Brain microvascular endothelial cell (primary cell): ENCODE measurements around the gene DAAM1.

Experiments
- DNase-seq: peaks from one replicate; pipeline ENCODE4 v3.0.0-alpha.2; 2020
- H3K27ac ChIP-seq: fragments of 250-450 bp; sonication (Bioruptor Pico); 2 replicates; pipeline ENCODE4 v1.5.1; 2020; ENCODE audit warnings: mild to moderate bottlenecking, moderate library complexity
- H3K27me3 ChIP-seq: fragments of 250-450 bp; sonication (Bioruptor Pico); replicated peaks from 2 replicates; pipeline ENCODE4 v1.5.1; 2020; ENCODE audit warnings: mild to moderate bottlenecking
- H3K36me3 ChIP-seq: fragments of 250-450 bp; sonication (Bioruptor Pico); replicated peaks from 2 replicates; pipeline ENCODE4 v1.5.1; 2020; ENCODE audit warnings: mild to moderate bottlenecking
- H3K4me3 ChIP-seq: 2 replicates; pipeline ENCODE4 v1.5.1; 2011; ENCODE audit warnings: low read depth, mild to moderate bottlenecking, control low read depth, low read length, moderate library complexity
- in situ Hi-C: cut with HindIII; loops from 2 replicates; pipeline ENCODE4 v1.10.0; 2017; ENCODE audit warnings: low sequenced_read_pairs, low pct_ligation_motif_present
- TF ChIP-seq, protein P1 (sequence below): IDR thresholded peaks from 2 replicates; pipeline ENCODE4 v1.5.1; 2011; ENCODE audit warnings: low read depth, mild to moderate bottlenecking, moderate library complexity, low read length, control low read depth, inconsistent platforms; ENCODE audit errors: missing control alignments

The DAAM1 gene

GRCh38 chr14:59283361-59283760 lies 94.9 kb downstream of the DAAM1 start:
- Histone ChIP-seq H3K27ac (no peak overlapping the region), H3K36me3 (no peaks in the 10 kb centered on the region), H3K4me3 (no peak overlapping the region), H3K27me3 (no peaks in the 10 kb centered on the region)
- in situ Hi-C loops = no loop called here
- DNase-seq = no peak
- TF ChIP-seq, protein P1, sequence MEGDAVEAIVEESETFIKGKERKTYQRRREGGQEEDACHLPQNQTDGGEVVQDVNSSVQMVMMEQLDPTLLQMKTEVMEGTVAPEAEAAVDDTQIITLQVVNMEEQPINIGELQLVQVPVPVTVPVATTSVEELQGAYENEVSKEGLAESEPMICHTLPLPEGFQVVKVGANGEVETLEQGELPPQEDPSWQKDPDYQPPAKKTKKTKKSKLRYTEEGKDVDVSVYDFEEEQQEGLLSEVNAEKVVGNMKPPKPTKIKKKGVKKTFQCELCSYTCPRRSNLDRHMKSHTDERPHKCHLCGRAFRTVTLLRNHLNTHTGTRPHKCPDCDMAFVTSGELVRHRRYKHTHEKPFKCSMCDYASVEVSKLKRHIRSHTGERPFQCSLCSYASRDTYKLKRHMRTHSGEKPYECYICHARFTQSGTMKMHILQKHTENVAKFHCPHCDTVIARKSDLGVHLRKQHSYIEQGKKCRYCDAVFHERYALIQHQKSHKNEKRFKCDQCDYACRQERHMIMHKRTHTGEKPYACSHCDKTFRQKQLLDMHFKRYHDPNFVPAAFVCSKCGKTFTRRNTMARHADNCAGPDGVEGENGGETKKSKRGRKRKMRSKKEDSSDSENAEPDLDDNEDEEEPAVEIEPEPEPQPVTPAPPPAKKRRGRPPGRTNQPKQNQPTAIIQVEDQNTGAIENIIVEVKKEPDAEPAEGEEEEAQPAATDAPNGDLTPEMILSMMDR = no peak

DNA sequence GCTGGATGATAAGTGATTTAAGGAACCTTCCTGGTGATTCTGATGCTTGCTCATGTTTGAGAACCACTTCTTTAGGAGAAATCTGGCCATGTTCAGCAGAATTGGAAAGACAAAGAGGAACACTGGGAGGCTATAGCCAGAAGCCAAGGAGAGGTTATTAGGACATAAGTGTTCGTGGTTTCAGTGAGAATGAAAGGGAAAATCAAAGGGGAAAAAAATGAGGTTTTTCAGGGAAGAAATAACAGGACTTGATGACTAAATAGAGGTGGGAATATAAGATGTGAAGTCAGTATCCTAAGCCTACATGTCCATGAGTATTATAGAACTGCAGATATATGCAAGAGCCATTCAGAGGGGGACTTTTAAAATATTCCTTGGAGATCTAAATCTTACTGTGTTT lies 95.6 kb downstream of the DAAM1 start:
- in situ Hi-C loops = no loop called here
- DNase-seq = no peak
- Histone ChIP-seq H3K27ac (no peak overlapping the region), H3K36me3 (no peaks in the 10 kb centered on the region), H3K27me3 (no peaks in the 10 kb centered on the region), H3K4me3 (no peak overlapping the region)
- TF ChIP-seq, protein P1 = no peak

GRCh38 chr14:59292028-59292427 lies 103.6 kb downstream of the DAAM1 start:
- no peaks in the 10 kb centered on the region for H3K27me3 ChIP-seq
- no peak overlapping the region for H3K27ac ChIP-seq
- in situ Hi-C loops = no loop called here
- no peak for DNase-seq
- no peak overlapping the region for H3K4me3 ChIP-seq
- TF ChIP-seq, protein P1 = no peak
- no peaks in the 10 kb centered on the region for H3K36me3 ChIP-seq

DNA sequence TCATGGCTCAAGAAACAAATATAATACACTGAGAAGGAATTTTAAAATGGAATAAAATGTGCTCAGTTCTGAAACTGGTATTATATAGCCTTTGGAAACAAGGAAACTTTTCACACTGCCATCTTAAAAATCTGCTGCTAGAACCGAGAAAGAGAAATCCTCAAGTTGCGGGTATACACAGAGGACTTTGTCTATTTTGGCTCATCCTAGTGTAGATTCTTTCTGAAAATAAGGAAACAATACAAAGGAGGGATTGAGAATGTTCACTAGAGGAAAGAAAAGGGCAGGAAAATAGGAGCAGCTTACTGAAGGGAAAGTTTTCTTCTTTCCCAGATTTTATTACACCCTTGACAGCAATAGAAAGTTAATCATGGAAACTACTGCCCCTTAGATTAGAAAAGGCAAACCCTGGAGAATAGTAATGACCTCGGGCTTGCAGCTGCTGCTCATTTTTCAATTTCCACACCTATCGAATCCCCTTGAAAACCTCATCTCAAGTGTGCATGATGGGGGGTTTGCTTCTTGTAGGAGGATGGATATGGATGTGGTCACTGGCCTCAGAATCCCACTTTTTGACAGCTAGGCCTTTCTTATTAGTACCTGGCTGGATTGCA lies 104.6 kb downstream of the DAAM1 start:
- H3K36me3 ChIP-seq = no peaks in the 10 kb centered on the region
- H3K27ac ChIP-seq = no peak overlapping the region
- DNase-seq = no peak
- no peak overlapping the region for H3K4me3 ChIP-seq
- TF ChIP-seq, protein P1 = no peak
- in situ Hi-C loops = no loop called here
- H3K27me3 ChIP-seq = no peaks in the 10 kb centered on the region

DNA sequence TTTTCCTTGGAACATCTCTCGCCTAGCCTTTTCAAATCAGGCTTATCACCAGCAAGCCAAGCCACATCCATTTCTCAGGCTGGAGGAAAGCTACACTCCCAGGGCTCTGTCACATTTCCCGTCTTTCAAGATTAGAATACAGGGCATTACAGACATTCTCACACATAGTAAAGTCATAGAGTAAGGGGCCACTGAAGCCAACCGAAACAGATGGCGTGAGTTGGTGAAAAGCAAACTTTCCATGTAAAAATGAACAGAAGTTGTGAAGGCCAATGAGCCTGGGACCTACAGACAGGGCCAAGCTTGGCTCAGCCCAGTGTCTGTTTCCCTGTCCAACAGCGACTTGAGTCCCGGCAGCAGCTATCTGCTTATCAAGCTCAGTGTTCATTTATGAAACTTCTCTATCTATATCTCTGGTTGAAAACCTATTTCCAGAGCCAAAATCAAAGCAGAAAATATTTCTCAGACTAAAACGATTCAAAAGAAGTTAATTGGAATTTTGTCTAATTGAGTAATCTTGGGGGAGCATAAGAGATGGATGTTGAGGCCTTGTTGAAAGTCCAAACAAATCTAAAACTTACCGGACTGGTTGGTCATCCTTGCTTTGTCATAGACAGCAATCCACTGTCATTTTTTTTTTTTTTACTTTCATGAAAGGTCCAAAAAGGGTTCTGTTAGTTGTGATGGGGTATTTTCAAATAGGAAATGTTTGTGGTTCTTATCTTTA lies 105.6 kb downstream of the DAAM1 start:
- in situ Hi-C loops = no loop called here
- no peak overlapping the region for H3K4me3 ChIP-seq
- H3K27me3 ChIP-seq = no peaks in the 10 kb centered on the region
- TF ChIP-seq, protein P1 = no peak
- no peak overlapping the region for H3K27ac ChIP-seq
- H3K36me3 ChIP-seq = no peaks in the 10 kb centered on the region
- no peak for DNase-seq

DNA sequence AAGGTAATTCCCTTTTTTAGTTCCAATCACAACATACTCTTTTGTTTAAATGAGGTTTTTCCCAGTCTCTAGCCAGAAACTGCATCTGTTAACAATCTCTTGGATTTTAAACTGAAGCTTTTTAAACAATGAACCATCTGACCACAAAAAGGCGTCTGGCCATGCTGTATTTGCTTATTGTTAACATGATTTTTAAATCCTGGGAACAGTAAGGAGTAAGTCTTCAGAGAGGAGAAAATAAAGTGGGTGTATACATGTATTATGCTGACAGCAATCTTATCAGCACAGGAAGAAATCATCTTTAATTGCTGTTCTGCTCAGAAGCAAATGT lies 106.2 kb downstream of the DAAM1 start:
- in situ Hi-C loops = no loop called here
- no peak for DNase-seq
- no peak overlapping the region for H3K27ac ChIP-seq
- H3K36me3 ChIP-seq = no peaks in the 10 kb centered on the region
- H3K27me3 ChIP-seq = no peaks in the 10 kb centered on the region
- H3K4me3 ChIP-seq = no peak overlapping the region
- TF ChIP-seq, protein P1 = no peak
